ENCODE data around the gene TP53AIP1.

TP53AIP1 gene

DNA sequence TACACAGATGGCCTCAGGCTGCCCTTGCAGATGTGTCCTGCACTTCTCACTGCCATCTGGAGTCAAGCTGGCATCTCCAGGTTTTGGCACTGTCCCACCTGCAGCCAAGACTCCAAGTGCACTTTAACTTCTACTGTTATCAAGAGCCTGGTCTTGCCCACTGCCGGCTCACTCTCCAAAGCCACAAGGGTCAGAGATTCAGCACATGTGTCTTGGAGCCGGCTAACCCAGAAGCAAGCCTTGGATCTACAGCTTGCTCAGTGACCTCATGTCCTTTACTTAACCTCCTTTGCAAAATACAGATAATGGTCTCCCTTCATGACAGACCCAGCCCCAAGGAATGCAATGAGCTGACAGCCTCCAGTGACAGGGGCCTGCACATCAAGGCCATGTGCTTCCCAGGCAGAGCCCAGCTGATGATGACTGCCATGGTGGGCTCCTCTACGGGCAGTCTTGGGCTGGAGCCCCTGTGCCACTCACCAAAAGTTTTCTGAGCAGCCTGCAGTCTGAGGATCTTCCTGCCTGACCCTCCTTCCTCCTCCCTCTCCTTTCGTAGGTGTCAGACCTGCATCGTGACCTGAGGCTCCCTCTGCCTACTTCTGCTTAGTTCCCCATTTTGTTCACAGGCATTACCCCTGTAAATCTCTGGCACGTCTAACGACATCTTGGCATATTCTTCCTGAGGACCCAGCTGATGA lies 9.0 kb downstream of the TP53AIP1 start:
- no peak overlapping the region for H3K4me3 ChIP-seq (ENCODE audit: low read depth, low read length)
- no peak for TF ChIP-seq CTCF (IDR thresholded peaks at IDR 0.05; ENCODE audit: borderline replicate concordance, insufficient read depth, low read depth, low read length)

- H3K4me3 ChIP-seq (ENCODE audit: low read depth, low read length) = no peak overlapping the region
- no peak for TF ChIP-seq CTCF (IDR thresholded peaks at IDR 0.05; ENCODE audit: borderline replicate concordance, insufficient read depth, low read depth, low read length)
Observed at GRCh38 chr11:128931668-128932067, 11.0 kb downstream of the TP53AIP1 start.

GRCh38 chr11:128931066-128931465 lies 11.6 kb downstream of the TP53AIP1 start:
- TF ChIP-seq CTCF (IDR thresholded peaks at IDR 0.05; ENCODE audit: borderline replicate concordance, insufficient read depth, low read depth, low read length) = no peak
- no peak overlapping the region for H3K4me3 ChIP-seq (ENCODE audit: low read depth, low read length)

DNA sequence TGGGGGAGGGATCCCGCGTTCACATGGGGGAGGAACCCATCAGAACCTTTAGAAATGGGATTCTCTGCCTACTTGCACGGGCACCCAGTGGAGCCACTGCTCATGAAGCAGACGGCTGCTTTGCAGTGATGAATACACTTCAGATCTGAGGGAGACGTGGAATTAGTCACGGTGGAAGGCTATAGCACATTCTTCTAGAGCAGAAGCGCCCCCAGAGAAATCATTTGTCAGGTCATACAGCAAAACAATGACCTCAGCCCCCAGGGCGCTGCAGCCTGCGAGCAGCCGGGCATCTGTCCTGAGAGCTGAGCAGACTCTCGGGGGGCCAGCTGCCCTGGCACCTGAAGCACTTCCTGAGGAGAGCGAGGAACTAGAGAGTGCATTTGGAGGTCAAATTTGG lies 12.7 kb downstream of the TP53AIP1 start:
- H3K4me3 ChIP-seq (ENCODE audit: low read depth, low read length) = no peak overlapping the region
- TF ChIP-seq CTCF (IDR thresholded peaks at IDR 0.05; ENCODE audit: borderline replicate concordance, insufficient read depth, low read depth, low read length) = no peak

DNA sequence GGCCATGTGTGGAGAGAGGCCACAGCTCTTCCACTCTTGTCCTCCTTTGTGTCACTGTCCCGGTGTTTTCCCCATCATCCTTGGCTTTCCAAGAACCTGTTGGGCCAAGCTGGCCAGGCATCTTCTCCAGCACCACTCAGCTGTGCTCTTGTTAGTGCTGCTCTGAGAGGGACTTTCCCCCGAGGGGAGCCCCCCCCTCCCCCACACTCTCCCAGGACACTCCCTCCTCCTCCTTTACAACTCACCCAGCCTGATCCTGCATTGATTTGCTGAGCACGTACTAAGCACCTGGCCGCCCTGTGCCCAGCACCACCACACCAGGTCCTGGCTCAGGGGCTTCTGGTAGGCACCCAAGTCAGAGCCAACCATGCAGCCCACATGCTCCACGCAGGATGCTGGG lies 13.2 kb downstream of the TP53AIP1 start:
- no peak overlapping the region for H3K4me3 ChIP-seq (ENCODE audit: low read depth, low read length)
- no peak for TF ChIP-seq CTCF (IDR thresholded peaks at IDR 0.05; ENCODE audit: borderline replicate concordance, insufficient read depth, low read depth, low read length)

- H3K4me3 ChIP-seq (ENCODE audit: low read depth, low read length) = no peak overlapping the region
- TF ChIP-seq CTCF (IDR thresholded peaks at IDR 0.05; ENCODE audit: borderline replicate concordance, insufficient read depth, low read depth, low read length) = no peak
Observed at GRCh38 chr11:128928400-128928799, 14.3 kb downstream of the TP53AIP1 start.

DNA sequence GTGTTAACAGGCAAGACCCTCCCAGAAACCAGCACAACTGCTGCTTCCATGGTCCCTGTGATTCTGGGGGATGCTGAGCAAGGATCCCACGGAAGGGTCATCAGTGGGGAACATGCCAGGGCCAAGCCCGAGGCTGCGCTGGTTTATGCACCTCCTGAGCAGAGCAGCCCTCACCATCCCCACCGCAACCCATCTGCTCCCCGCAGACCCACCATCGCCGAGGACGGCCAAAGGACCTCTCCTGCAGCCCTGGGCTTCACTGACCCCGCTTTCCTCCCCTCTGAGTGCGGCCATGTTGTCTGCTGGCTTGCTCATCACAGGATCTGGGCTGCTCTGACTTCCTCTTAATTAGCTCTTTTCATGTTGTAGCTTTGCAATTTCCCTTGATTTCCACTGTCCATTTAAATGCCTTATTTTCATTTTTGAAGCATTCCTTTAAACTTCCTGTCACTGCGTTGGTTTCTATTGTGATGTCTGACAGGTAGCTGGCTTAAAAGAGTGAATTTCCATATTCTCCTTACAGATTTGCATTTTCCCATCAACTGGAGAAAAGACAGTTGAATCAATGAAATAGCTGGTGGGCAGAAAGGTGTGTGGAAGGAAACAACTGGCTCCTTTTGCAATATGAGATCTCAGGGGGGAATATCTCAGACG lies 14.9 kb downstream of the TP53AIP1 start:
- TF ChIP-seq CTCF (IDR thresholded peaks at IDR 0.05; ENCODE audit: borderline replicate concordance, insufficient read depth, low read depth, low read length) = no peak

More for the DNA sequence above, 14.9 kb downstream of the TP53AIP1 start:
- H3K4me3 ChIP-seq (ENCODE audit: low read depth, low read length) = no peak overlapping the region
